ENCODE measurements around the gene SDR9C7.
"Not testable (repeated sequence)": the region's sequence is repeated elsewhere in the genome, so short reads cannot be mapped to it uniquely, and the experiment has no call there.

SDR9C7 gene

GRCh38 chr12:56914724-56915123, 19.5 kb downstream of the SDR9C7 start:
- H3K27ac ChIP-seq = no peak overlapping the region
- TF ChIP-seq ZFX (IDR thresholded peaks at IDR 0.05; ENCODE audit: borderline replicate concordance) = no peak
- TF ChIP-seq, protein P1, sequence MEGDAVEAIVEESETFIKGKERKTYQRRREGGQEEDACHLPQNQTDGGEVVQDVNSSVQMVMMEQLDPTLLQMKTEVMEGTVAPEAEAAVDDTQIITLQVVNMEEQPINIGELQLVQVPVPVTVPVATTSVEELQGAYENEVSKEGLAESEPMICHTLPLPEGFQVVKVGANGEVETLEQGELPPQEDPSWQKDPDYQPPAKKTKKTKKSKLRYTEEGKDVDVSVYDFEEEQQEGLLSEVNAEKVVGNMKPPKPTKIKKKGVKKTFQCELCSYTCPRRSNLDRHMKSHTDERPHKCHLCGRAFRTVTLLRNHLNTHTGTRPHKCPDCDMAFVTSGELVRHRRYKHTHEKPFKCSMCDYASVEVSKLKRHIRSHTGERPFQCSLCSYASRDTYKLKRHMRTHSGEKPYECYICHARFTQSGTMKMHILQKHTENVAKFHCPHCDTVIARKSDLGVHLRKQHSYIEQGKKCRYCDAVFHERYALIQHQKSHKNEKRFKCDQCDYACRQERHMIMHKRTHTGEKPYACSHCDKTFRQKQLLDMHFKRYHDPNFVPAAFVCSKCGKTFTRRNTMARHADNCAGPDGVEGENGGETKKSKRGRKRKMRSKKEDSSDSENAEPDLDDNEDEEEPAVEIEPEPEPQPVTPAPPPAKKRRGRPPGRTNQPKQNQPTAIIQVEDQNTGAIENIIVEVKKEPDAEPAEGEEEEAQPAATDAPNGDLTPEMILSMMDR (IDR thresholded peaks at IDR 0.05) = no peak

- TF ChIP-seq, protein P1 (IDR thresholded peaks at IDR 0.05) = no peak
- TF ChIP-seq ZFX (IDR thresholded peaks at IDR 0.05; ENCODE audit: borderline replicate concordance) = no peak
- no peak overlapping the region for H3K27ac ChIP-seq
Measured at GRCh38 chr12:56914256-56914655, 20.0 kb downstream of the SDR9C7 start.

DNA sequence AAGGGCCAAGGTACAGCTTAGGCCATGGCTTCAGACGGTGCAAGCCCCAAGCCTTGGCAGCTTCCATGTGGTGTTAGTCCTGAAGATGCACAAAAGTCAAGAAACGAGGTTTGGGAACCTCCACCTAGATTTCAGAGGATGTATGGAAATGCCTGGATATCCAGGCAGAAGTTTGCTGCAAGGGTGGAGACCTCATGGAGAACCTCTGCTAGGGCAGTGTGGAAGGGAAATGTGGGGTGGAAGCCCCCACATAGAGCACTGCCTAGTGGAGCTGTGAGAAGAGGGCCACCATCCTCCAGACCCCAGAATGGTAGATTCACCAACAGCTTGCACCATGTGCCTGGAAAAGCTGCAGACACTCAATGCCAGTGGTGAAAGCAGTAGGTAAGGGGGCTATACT, 24.8 kb downstream of the SDR9C7 start:
- H3K27ac ChIP-seq = not testable (repeated sequence)

DNA sequence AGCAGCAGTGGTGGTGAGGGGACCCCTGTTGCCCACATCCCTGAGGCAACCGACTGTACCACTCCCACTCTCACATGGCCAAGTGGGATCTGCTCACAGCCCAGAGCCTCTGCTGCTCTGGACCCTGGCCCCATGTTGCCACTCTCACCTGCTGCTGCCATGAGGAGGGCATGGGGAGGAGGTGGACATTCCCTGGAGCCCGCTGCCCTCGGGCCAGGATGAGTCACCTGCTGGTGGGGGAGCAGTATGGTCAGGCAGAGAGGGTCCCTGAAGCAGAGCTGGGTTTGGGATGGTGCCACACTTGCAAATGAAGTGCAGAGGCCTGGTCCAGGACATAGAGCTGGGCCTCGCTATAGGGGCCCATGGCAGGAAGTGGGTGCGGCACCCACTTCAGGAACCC, 26.1 kb downstream of the SDR9C7 start:
- no peak for TF ChIP-seq ZFX (IDR thresholded peaks at IDR 0.05; ENCODE audit: borderline replicate concordance)
- TF ChIP-seq, protein P1 (IDR thresholded peaks at IDR 0.05) = no peak
- no peak overlapping the region for H3K27ac ChIP-seq

GRCh38 chr12:56905852-56906251, 28.4 kb downstream of the SDR9C7 start:
- no peak overlapping the region for H3K27ac ChIP-seq
- TF ChIP-seq ZFX (IDR thresholded peaks at IDR 0.05; ENCODE audit: borderline replicate concordance) = no peak
- TF ChIP-seq, protein P1 (IDR thresholded peaks at IDR 0.05) = no peak

- TF ChIP-seq, protein P1 (IDR thresholded peaks at IDR 0.05) = no peak
- TF ChIP-seq ZFX (IDR thresholded peaks at IDR 0.05; ENCODE audit: borderline replicate concordance) = no peak
- no peak overlapping the region for H3K27ac ChIP-seq
Measured at GRCh38 chr12:56903374-56903773, 30.8 kb downstream of the SDR9C7 start.

DNA sequence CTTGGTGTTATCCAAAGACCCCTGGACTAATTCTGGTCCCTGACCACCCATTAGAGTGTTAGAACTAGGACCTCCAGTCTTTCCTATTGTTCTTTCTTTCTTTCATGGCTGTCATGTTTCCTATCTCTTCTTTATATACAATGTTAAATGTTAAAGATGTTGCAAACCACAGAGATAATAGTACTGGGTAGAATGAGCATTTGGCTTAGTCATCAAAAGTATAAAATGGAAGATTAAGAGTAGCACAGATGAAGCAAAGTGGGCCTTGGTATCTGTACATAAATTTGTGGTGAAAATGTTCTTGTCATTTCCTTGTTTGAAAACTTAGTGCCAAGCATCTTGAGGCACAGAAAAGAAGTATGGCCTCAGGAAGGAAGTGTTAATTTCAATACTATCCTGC, 32.9 kb downstream of the SDR9C7 start:
- not testable (repeated sequence) for H3K27ac ChIP-seq

GRCh38 chr12:56900583-56900982, 33.6 kb downstream of the SDR9C7 start:
- TF ChIP-seq, protein P1 (IDR thresholded peaks at IDR 0.05) = no peak
- TF ChIP-seq ZFX (IDR thresholded peaks at IDR 0.05; ENCODE audit: borderline replicate concordance) = no peak
- no peak overlapping the region for H3K27ac ChIP-seq

All from 22Rv1 (cell line).